Neural cell (in vitro differentiated cells): Measurements from ENCODE around the gene TBXA2R. TPM values are rescaled to one million over a fixed set of nuclear protein-coding genes. Genes with fewer than 3 reads are reported as not detected.

Experiments
- H2AFZ ChIP-seq: fragments of 200-600, 300-800 bp; sonication (generic), shearing (Covaris generic); 2 replicates; pipeline ENCODE4 v1.6.0; 2014; ENCODE audit warnings: low read depth, mild to moderate bottlenecking, antibody characterized with exemption, low read length, moderate library complexity
- H3F3A ChIP-seq: fragments of 200-600 bp; shearing (Covaris generic); 2 replicates; pipeline ENCODE4 v1.6.1; 2016; ENCODE audit warnings: mild to moderate bottlenecking, moderate library complexity, mixed read lengths, antibody characterized with exemption, low read length; ENCODE audit not compliant: insufficient read depth, poor library complexity, severe bottlenecking
- H3K27ac ChIP-seq: fragments of 200-600, 300-800 bp; sonication (generic), shearing (Covaris generic); 2 replicates; pipeline ENCODE4 v1.5.1; 2014; ENCODE audit warnings: mild to moderate bottlenecking, low read length, moderate library complexity
- H3K27me3 ChIP-seq: fragments of 300-800, 200-600 bp; sonication (generic), shearing (Covaris generic); 2 replicates; pipeline ENCODE4 v1.6.0; 2014; ENCODE audit warnings: mild to moderate bottlenecking, low read depth, low read length, moderate library complexity; ENCODE audit not compliant: insufficient read depth
- H3K36me3 ChIP-seq: fragments of 300-800, 200-600 bp; sonication (generic), shearing (Covaris generic); 2 replicates; pipeline ENCODE4 v1.5.1; 2014; ENCODE audit warnings: mild to moderate bottlenecking, antibody characterized with exemption, low read length, moderate library complexity; ENCODE audit not compliant: insufficient read depth
- H3K4me2 ChIP-seq: fragments of 300-800, 200-600 bp; sonication (generic), shearing (Covaris generic); 2 replicates; pipeline ENCODE4 v1.6.0; 2014; ENCODE audit warnings: mild to moderate bottlenecking, low read length
- H3K4me3 ChIP-seq: fragments of 300-800, 200-600 bp; sonication (generic), shearing (Covaris generic); 2 replicates; pipeline ENCODE4 v1.5.1; 2014; ENCODE audit warnings: mild to moderate bottlenecking, low read length, moderate library complexity
- H3K79me2 ChIP-seq: fragments of 200-600 bp; shearing (Covaris generic); replicated peaks from 2 replicates; pipeline ENCODE4 v1.6.0; 2014; ENCODE audit warnings: mild to moderate bottlenecking, low read length, moderate library complexity; ENCODE audit not compliant: insufficient read depth
- H3K9ac ChIP-seq: fragments of 300-800, 200-600 bp; sonication (generic), shearing (Covaris generic); 2 replicates; pipeline ENCODE4 v1.6.1; 2016; ENCODE audit warnings: mild to moderate bottlenecking, low read length, mixed read lengths
- H3K9me2 ChIP-seq: fragments of 200-600 bp; shearing (Covaris generic); 2 replicates; pipeline ENCODE4 v1.6.1; 2016; ENCODE audit warnings: mild to moderate bottlenecking, low read length, mixed read lengths; ENCODE audit not compliant: insufficient read depth
- H3K9me3 ChIP-seq: fragments of 200-600, 300-800 bp; sonication (generic), shearing (Covaris generic); 2 replicates; pipeline ENCODE4 v1.6.1; 2016; ENCODE audit warnings: mild to moderate bottlenecking, mixed run types, low read length, moderate library complexity, mixed read lengths
- H4K20me1 ChIP-seq: fragments of 200-600 bp; shearing (Covaris generic); 2 replicates; pipeline ENCODE4 v1.6.1; 2016; ENCODE audit warnings: mild to moderate bottlenecking, mixed run types; ENCODE audit not compliant: insufficient read depth
- CTCF ChIP-seq: fragments of 450-650 bp; IDR thresholded peaks from 2 replicates; pipeline ENCODE4 v1.5.1; 2014; ENCODE audit warnings: antibody characterized with exemption, mild to moderate bottlenecking, moderate library complexity; ENCODE audit not compliant: poor library complexity, severe bottlenecking
- EP300 ChIP-seq: fragments of 450-650 bp; conservative IDR thresholded peaks from 2 replicates; pipeline ENCODE4 v1.6.1; 2014; ENCODE audit warnings: antibody characterized with exemption, mild to moderate bottlenecking, moderate library complexity; ENCODE audit not compliant: poor library complexity, severe bottlenecking
- EZH2 ChIP-seq: fragments of 200-600, 300-800 bp; shearing (Covaris generic), sonication (generic); IDR thresholded peaks from 2 replicates; pipeline ENCODE4 v1.6.1; 2014; ENCODE audit warnings: antibody characterized with exemption, low read length, borderline replicate concordance, mild to moderate bottlenecking; ENCODE audit not compliant: insufficient read depth, poor library complexity, severe bottlenecking
- MXI1 ChIP-seq: fragments of 450-650 bp; conservative IDR thresholded peaks from 2 replicates; pipeline ENCODE4 v1.6.1; 2014; ENCODE audit warnings: antibody characterized with exemption, mild to moderate bottlenecking; ENCODE audit not compliant: poor library complexity, severe bottlenecking
- POLR2AphosphoS5 ChIP-seq: IDR thresholded peaks from 2 replicates; pipeline ENCODE4 v1.6.1; 2012
- RAD21 ChIP-seq: fragments of 450-650 bp; conservative IDR thresholded peaks from 2 replicates; pipeline ENCODE4 v1.6.1; 2014; ENCODE audit warnings: antibody characterized with exemption, mild to moderate bottlenecking, moderate library complexity
- REST ChIP-seq: IDR thresholded peaks from 2 replicates; pipeline ENCODE4 v1.6.1; 2012; ENCODE audit warnings: borderline replicate concordance
- SMC3 ChIP-seq: fragments of 450-650 bp; conservative IDR thresholded peaks from 2 replicates; pipeline ENCODE4 v1.6.1; 2014; ENCODE audit warnings: antibody characterized with exemption, mild to moderate bottlenecking, moderate library complexity; ENCODE audit not compliant: poor library complexity
- TAF1 ChIP-seq: IDR thresholded peaks from 2 replicates; pipeline ENCODE4 v1.6.1; 2012; ENCODE audit warnings: low read depth
- polyA plus RNA-seq: library from polyadenylated mRNA; depleted of rRNA; stranded (reverse); fragments of >200 nt; gene quantifications from 2 replicates; pipeline ENCODE4 v1.2.3, GENCODE V29; 2014

TBXA2R gene
- polyA plus RNA-seq, 1 donor from 2014 or later, result not detected

- Histone ChIP-seq H3K36me3 (no peaks in the 10 kb centered on the region), H3K27ac (no peak overlapping the region), H2AFZ (no peak overlapping the region), H3K4me2 (no peak overlapping the region), H3K9me2 (no peaks in the 10 kb centered on the region), H3K9me3 (no peaks in the 10 kb centered on the region), H3K27me3 (peaks cover 32% of the 10 kb centered on the region), H3K4me3 (no peak overlapping the region), H3F3A (no peaks in the 10 kb centered on the region), H3K79me2 (no peaks in the 10 kb centered on the region), H4K20me1 (no peaks in the 10 kb centered on the region), H3K9ac (no peak overlapping the region)
- TF ChIP-seq EZH2, result no peak
- no peak for TF ChIP-seq CTCF
- TF ChIP-seq REST, result no peak
- TF ChIP-seq MXI1, result no peak
- TF ChIP-seq EP300, result no peak
- TF ChIP-seq POLR2AphosphoS5, result no peak
- TF ChIP-seq RAD21, result no peak
Observed at GRCh38 chr19:3606174-3606689, 443 bp downstream of the TBXA2R start.

GRCh38 chr19:3605770-3606169, 905 bp downstream of the TBXA2R start:
- Histone ChIP-seq H3K36me3 (no peaks in the 10 kb centered on the region), H3K9me3 (no peaks in the 10 kb centered on the region), H3K9ac (no peak overlapping the region), H3K27ac (no peak overlapping the region), H3K4me2 (no peak overlapping the region), H3K9me2 (no peaks in the 10 kb centered on the region), H2AFZ (no peak overlapping the region), H3K27me3 (peaks cover 32% of the 10 kb centered on the region), H3K79me2 (no peaks in the 10 kb centered on the region), H4K20me1 (no peaks in the 10 kb centered on the region), H3K4me3 (no peak overlapping the region), H3F3A (no peaks in the 10 kb centered on the region)
- TF ChIP-seq EZH2, result no peak
- TF ChIP-seq REST, result no peak
- no peak for TF ChIP-seq RAD21
- TF ChIP-seq SMC3, result no peak
- TF ChIP-seq CTCF, result no peak
- no peak for TF ChIP-seq POLR2AphosphoS5
- no peak for TF ChIP-seq EP300
- no peak for TF ChIP-seq TAF1
- TF ChIP-seq MXI1, result no peak
